Measurements from ENCODE around the gene TMEM185A. TPM values are rescaled to one million over a fixed set of nuclear protein-coding genes. Genes with fewer than 3 reads are reported as not detected.

TMEM185A gene
- total RNA-seq, 2 experiments from 2014 or later: 6.2 to 14.5 TPM

DNA sequence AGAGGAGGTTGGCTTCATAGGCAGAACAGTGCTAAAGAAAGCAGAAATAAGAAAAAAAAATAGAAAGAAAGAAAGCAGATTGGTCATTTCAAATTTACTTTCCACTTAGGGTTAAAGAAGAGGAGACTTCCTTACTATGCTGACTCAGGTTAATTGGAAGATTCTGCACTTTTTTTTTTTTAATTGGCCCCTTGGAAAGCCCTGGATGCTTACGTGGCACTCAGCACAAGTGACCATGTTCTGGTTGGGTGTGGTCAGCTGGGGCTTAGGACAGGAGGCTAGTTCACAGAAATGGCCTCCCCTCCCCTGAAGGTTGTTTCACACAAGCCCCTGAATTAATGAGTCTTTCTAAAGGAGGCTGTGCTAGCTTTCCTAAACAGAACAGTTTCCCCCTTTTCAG, 58.8 kb downstream of the TMEM185A start:
- POLR2A ChIA-PET: no interaction called here
- H3K79me2 ChIP-seq (ENCODE audit: insufficient read depth, low read depth, low read length): no peaks in the 10 kb centered on the region
- intact Hi-C loops (cut with micrococcal nuclease; ENCODE audit: unreplicated experiment): no loop called here
- CTCF ChIA-PET (ENCODE audit: unreplicated experiment): no interaction called here
- H3K27ac ChIP-seq (ENCODE audit: low read depth, low read length, poor library complexity, severe bottlenecking): no peak overlapping the region
- no peak overlapping the region for H3K4me2 ChIP-seq (ENCODE audit: low read length)
- no TSS peak for BruUV-seq (replicated peaks)
- DNase-seq (ENCODE audit: low spot score): no peak
- no peaks in the 10 kb centered on the region for H3K36me3 ChIP-seq (ENCODE audit: insufficient read depth, low read length)
- H3K4me1 ChIP-seq (ENCODE audit: insufficient read depth, low read length, poor library complexity, severe bottlenecking): no peaks in the 10 kb centered on the region
- H3K9me3 ChIP-seq (ENCODE audit: low read length): no peaks in the 10 kb centered on the region
- H3K4me3 ChIP-seq (ENCODE audit: low read depth, low read length, poor library complexity, severe bottlenecking): no peak overlapping the region
- no peak overlapping the region for H2AFZ ChIP-seq (ENCODE audit: low read length)
- TF ChIP-seq, protein P1, sequence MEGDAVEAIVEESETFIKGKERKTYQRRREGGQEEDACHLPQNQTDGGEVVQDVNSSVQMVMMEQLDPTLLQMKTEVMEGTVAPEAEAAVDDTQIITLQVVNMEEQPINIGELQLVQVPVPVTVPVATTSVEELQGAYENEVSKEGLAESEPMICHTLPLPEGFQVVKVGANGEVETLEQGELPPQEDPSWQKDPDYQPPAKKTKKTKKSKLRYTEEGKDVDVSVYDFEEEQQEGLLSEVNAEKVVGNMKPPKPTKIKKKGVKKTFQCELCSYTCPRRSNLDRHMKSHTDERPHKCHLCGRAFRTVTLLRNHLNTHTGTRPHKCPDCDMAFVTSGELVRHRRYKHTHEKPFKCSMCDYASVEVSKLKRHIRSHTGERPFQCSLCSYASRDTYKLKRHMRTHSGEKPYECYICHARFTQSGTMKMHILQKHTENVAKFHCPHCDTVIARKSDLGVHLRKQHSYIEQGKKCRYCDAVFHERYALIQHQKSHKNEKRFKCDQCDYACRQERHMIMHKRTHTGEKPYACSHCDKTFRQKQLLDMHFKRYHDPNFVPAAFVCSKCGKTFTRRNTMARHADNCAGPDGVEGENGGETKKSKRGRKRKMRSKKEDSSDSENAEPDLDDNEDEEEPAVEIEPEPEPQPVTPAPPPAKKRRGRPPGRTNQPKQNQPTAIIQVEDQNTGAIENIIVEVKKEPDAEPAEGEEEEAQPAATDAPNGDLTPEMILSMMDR (conservative IDR thresholded peaks at IDR 0.05; ENCODE audit: low read length): no peak
- no peak for TF ChIP-seq EZH2phosphoT487 (IDR thresholded peaks at IDR 0.05; ENCODE audit: borderline replicate concordance, low read depth, low read length)
- H3K9me2 ChIP-seq (ENCODE audit: insufficient read depth, low read length): no peaks in the 10 kb centered on the region
- no peaks in the 10 kb centered on the region for H4K20me1 ChIP-seq (ENCODE audit: insufficient read depth, low read length)

DNA sequence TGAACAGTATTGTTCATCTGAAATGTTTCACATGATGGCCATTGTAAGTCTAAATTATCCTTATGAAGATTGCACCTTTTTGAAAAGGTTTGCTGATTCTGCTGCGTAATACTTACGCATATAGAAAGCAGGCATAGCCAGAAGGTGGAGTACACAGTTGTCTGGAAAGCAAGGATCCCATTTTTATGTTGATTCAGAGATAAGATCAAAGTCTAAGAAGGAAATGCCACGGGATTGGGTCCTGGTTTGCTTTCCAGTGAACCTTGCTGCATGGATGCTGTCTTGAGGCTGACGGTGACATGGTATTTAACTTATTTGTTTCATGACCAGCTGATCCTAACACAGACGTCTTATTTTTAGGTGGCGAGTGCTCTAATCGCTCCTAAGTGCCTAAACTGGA, 59.8 kb downstream of the TMEM185A start:
- H3K36me3 ChIP-seq (ENCODE audit: insufficient read depth, low read length): no peaks in the 10 kb centered on the region
- H3K4me1 ChIP-seq (ENCODE audit: insufficient read depth, low read length, poor library complexity, severe bottlenecking): no peaks in the 10 kb centered on the region
- no peak for TF ChIP-seq EZH2phosphoT487 (IDR thresholded peaks at IDR 0.05; ENCODE audit: borderline replicate concordance, low read depth, low read length)
- TF ChIP-seq, protein P1 (conservative IDR thresholded peaks at IDR 0.05; ENCODE audit: low read length): no peak
- no peaks in the 10 kb centered on the region for H3K9me2 ChIP-seq (ENCODE audit: insufficient read depth, low read length)
- POLR2A ChIA-PET: no interaction called here
- no peak overlapping the region for H3K27ac ChIP-seq (ENCODE audit: low read depth, low read length, poor library complexity, severe bottlenecking)
- no peaks in the 10 kb centered on the region for H4K20me1 ChIP-seq (ENCODE audit: insufficient read depth, low read length)
- H3K4me2 ChIP-seq (ENCODE audit: low read length): no peak overlapping the region
- BruUV-seq (replicated peaks): no TSS peak
- H3K79me2 ChIP-seq (ENCODE audit: insufficient read depth, low read depth, low read length): no peaks in the 10 kb centered on the region
- no peak overlapping the region for H3K4me3 ChIP-seq (ENCODE audit: low read depth, low read length, poor library complexity, severe bottlenecking)
- H3K9me3 ChIP-seq (ENCODE audit: low read length): no peaks in the 10 kb centered on the region
- CTCF ChIA-PET (ENCODE audit: unreplicated experiment): no interaction called here
- intact Hi-C loops (cut with micrococcal nuclease; ENCODE audit: unreplicated experiment): no loop called here
- no peak overlapping the region for H2AFZ ChIP-seq (ENCODE audit: low read length)
- no peak for DNase-seq (ENCODE audit: low spot score)

DNA sequence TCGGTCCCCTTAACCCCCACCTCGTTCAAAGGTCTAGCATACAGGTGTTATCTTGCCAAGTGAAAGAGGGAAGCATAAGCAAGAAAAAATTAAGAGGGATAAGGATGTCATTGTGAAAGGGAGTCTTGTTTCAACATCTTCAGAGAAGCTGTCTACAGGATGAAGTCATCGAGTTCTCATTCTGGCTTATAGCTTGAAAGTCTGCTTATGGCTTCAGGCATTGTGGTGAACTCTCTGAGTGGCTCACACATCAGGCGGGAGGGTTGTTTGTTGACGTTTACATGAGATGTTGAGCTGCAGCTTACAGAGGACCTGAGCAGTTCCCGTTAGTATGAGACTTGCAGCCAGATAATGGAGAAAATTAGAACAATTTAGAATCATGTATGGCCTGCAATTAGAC, 60.9 kb downstream of the TMEM185A start:
- Histone ChIP-seq H3K9me3 (ENCODE audit: low read length) (no peaks in the 10 kb centered on the region), H4K20me1 (ENCODE audit: insufficient read depth, low read length) (no peaks in the 10 kb centered on the region), H3K4me2 (ENCODE audit: low read length) (no peak overlapping the region), H3K79me2 (ENCODE audit: insufficient read depth, low read depth, low read length) (no peaks in the 10 kb centered on the region), H3K9me2 (ENCODE audit: insufficient read depth, low read length) (no peaks in the 10 kb centered on the region), H3K27ac (ENCODE audit: low read depth, low read length, poor library complexity, severe bottlenecking) (no peak overlapping the region), H3K36me3 (ENCODE audit: insufficient read depth, low read length) (no peaks in the 10 kb centered on the region), H3K4me3 (ENCODE audit: low read depth, low read length, poor library complexity, severe bottlenecking) (no peak overlapping the region), H2AFZ (ENCODE audit: low read length) (no peak overlapping the region), H3K4me1 (ENCODE audit: insufficient read depth, low read length, poor library complexity, severe bottlenecking) (no peaks in the 10 kb centered on the region)
- ChIA-PET CTCF (ENCODE audit: unreplicated experiment) (no interaction called here), POLR2A (no interaction called here)
- TF ChIP-seq, protein P1 (conservative IDR thresholded peaks at IDR 0.05; ENCODE audit: low read length): no peak
- no peak for TF ChIP-seq EZH2phosphoT487 (IDR thresholded peaks at IDR 0.05; ENCODE audit: borderline replicate concordance, low read depth, low read length)
- no TSS peak for BruUV-seq (replicated peaks)
- intact Hi-C loops (cut with micrococcal nuclease; ENCODE audit: unreplicated experiment): no loop called here
- DNase-seq (ENCODE audit: low spot score): no peak

Measured in OCI-LY7 (cell line).